ENCODE results near the gene SIL1. TPM values are rescaled to one million over a fixed set of nuclear protein-coding genes. Genes with fewer than 3 reads are reported as not detected.

Gene SIL1
- polyA plus RNA-seq, 1 donor (not counting 4 experiments of a cell fraction or from before 2014, with no cell fraction given) = 45.4 TPM

GRCh38 chr5:138980441-138980840 is 217.7 kb downstream of the SIL1 start:
- DNase-seq (ENCODE audit: low read depth, low spot score) = no peak
- Histone ChIP-seq H3K9me3 (ENCODE audit: control insufficient read depth, low read depth, low read length) (no peaks in the 10 kb centered on the region), H3K79me2 (ENCODE audit: control insufficient read depth, insufficient read depth, low read length) (no peaks in the 10 kb centered on the region), H3K4me3 (ENCODE audit: control insufficient read depth in 2 of 3, extremely low read depth in 1 of 3, insufficient read depth in 2 of 3, low read depth in 1 of 3, low read length in 3 of 3) (no peak overlapping the region), H3K36me3 (ENCODE audit: control insufficient read depth in 2 of 2, extremely low read depth in 1 of 2, insufficient read depth in 2 of 2, low read length in 2 of 2) (peaks cover 0 to 1% of the 10 kb centered on the region in 2 experiments), H3K4me1 (ENCODE audit: control insufficient read depth, extremely low read depth, insufficient read depth, low read length) (peaks cover 13% of the 10 kb centered on the region), H3K27me3 (ENCODE audit: control insufficient read depth, extremely low read depth, insufficient read depth, low read length) (no peaks in the 10 kb centered on the region), H2AFZ (ENCODE audit: control insufficient read depth, low read length) (no peak overlapping the region), H3K4me2 (ENCODE audit: control insufficient read depth, extremely low read depth, insufficient read depth, low read depth, low read length) (no peak overlapping the region), H3K27ac (ENCODE audit: control insufficient read depth, insufficient read depth, low read length) (no peak overlapping the region), H4K20me1 (ENCODE audit: control insufficient read depth, extremely low read depth, insufficient read depth, low read length) (no peaks in the 10 kb centered on the region), H3K9ac (ENCODE audit: control insufficient read depth, extremely low read depth, insufficient read depth, low read length) (no peak overlapping the region), H3K9me1 (ENCODE audit: control insufficient read depth, extremely low read depth, insufficient read depth, low read length) (no peaks in the 10 kb centered on the region)
- no peak for TF ChIP-seq EZH2 (IDR thresholded peaks at IDR 0.05; ENCODE audit: low read length)
- no peak for FAIRE-seq
- dilution Hi-C loops (cut with MboI; ENCODE audit: extremely low pct_ligation_motif_present, low sequenced_read_pairs) = no loop called here

- Histone ChIP-seq H4K20me1 (ENCODE audit: control insufficient read depth, extremely low read depth, insufficient read depth, low read length) (no peaks in the 10 kb centered on the region), H3K4me3 (ENCODE audit: control insufficient read depth in 2 of 3, extremely low read depth in 1 of 3, insufficient read depth in 2 of 3, low read depth in 1 of 3, low read length in 3 of 3) (no peak overlapping the region), H3K79me2 (ENCODE audit: control insufficient read depth, insufficient read depth, low read length) (no peaks in the 10 kb centered on the region), H3K9ac (ENCODE audit: control insufficient read depth, extremely low read depth, insufficient read depth, low read length) (no peak overlapping the region), H3K27me3 (ENCODE audit: control insufficient read depth, extremely low read depth, insufficient read depth, low read length) (no peaks in the 10 kb centered on the region), H3K4me1 (ENCODE audit: control insufficient read depth, extremely low read depth, insufficient read depth, low read length) (peaks cover 6% of the 10 kb centered on the region), H3K4me2 (ENCODE audit: control insufficient read depth, extremely low read depth, insufficient read depth, low read depth, low read length) (no peak overlapping the region), H2AFZ (ENCODE audit: control insufficient read depth, low read length) (no peak overlapping the region), H3K27ac (ENCODE audit: control insufficient read depth, insufficient read depth, low read length) (no peak overlapping the region), H3K9me3 (ENCODE audit: control insufficient read depth, low read depth, low read length) (no peaks in the 10 kb centered on the region), H3K9me1 (ENCODE audit: control insufficient read depth, extremely low read depth, insufficient read depth, low read length) (no peaks in the 10 kb centered on the region), H3K36me3 (ENCODE audit: control insufficient read depth in 2 of 2, extremely low read depth in 1 of 2, insufficient read depth in 2 of 2, low read length in 2 of 2) (peaks cover 0 to 1% of the 10 kb centered on the region in 2 experiments)
- dilution Hi-C loops (cut with MboI; ENCODE audit: extremely low pct_ligation_motif_present, low sequenced_read_pairs) = no loop called here
- no peak for DNase-seq (ENCODE audit: low read depth, low spot score)
- no peak for TF ChIP-seq EZH2 (IDR thresholded peaks at IDR 0.05; ENCODE audit: low read length)
- TF ChIP-seq, protein P1, sequence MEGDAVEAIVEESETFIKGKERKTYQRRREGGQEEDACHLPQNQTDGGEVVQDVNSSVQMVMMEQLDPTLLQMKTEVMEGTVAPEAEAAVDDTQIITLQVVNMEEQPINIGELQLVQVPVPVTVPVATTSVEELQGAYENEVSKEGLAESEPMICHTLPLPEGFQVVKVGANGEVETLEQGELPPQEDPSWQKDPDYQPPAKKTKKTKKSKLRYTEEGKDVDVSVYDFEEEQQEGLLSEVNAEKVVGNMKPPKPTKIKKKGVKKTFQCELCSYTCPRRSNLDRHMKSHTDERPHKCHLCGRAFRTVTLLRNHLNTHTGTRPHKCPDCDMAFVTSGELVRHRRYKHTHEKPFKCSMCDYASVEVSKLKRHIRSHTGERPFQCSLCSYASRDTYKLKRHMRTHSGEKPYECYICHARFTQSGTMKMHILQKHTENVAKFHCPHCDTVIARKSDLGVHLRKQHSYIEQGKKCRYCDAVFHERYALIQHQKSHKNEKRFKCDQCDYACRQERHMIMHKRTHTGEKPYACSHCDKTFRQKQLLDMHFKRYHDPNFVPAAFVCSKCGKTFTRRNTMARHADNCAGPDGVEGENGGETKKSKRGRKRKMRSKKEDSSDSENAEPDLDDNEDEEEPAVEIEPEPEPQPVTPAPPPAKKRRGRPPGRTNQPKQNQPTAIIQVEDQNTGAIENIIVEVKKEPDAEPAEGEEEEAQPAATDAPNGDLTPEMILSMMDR (optimal IDR thresholded peaks at IDR 0.05 in 1 of 3, IDR thresholded peaks at IDR 0.05 in 1 of 3, conservative IDR thresholded peaks at IDR 0.05 in 1 of 3; ENCODE audit: extremely low read depth in 1 of 3, insufficient read depth in 2 of 3, low read length in 3 of 3) = no peak
- FAIRE-seq = no peak
These were observed 218.4 kb downstream of the SIL1 start for GRCh38 chr5:138979684-138980280.

GRCh38 chr5:138978581-138978980 is 219.6 kb downstream of the SIL1 start:
- no peaks in the 10 kb centered on the region for H3K9me1 ChIP-seq (ENCODE audit: control insufficient read depth, extremely low read depth, insufficient read depth, low read length)
- dilution Hi-C loops (cut with MboI; ENCODE audit: extremely low pct_ligation_motif_present, low sequenced_read_pairs) = no loop called here
- no peak overlapping the region for H3K4me3 ChIP-seq (ENCODE audit: control insufficient read depth in 2 of 3, extremely low read depth in 1 of 3, insufficient read depth in 2 of 3, low read depth in 1 of 3, low read length in 3 of 3)
- no peak for FAIRE-seq
- no peaks in the 10 kb centered on the region for H3K27me3 ChIP-seq (ENCODE audit: control insufficient read depth, extremely low read depth, insufficient read depth, low read length)
- H3K79me2 ChIP-seq (ENCODE audit: control insufficient read depth, insufficient read depth, low read length) = no peaks in the 10 kb centered on the region
- no peak overlapping the region for H3K27ac ChIP-seq (ENCODE audit: control insufficient read depth, insufficient read depth, low read length)
- no peaks in the 10 kb centered on the region for H4K20me1 ChIP-seq (ENCODE audit: control insufficient read depth, extremely low read depth, insufficient read depth, low read length)
- no peak for TF ChIP-seq EZH2 (IDR thresholded peaks at IDR 0.05; ENCODE audit: low read length)
- TF ChIP-seq, protein P1 (optimal IDR thresholded peaks at IDR 0.05 in 1 of 3, IDR thresholded peaks at IDR 0.05 in 1 of 3, conservative IDR thresholded peaks at IDR 0.05 in 1 of 3; ENCODE audit: extremely low read depth in 1 of 3, insufficient read depth in 2 of 3, low read length in 3 of 3) = no peak
- H3K9ac ChIP-seq (ENCODE audit: control insufficient read depth, extremely low read depth, insufficient read depth, low read length) = no peak overlapping the region
- H3K36me3 ChIP-seq (ENCODE audit: control insufficient read depth in 2 of 2, extremely low read depth in 1 of 2, insufficient read depth in 2 of 2, low read length in 2 of 2) = peaks cover 0 to under 1% of the 10 kb centered on the region in 2 experiments
- H2AFZ ChIP-seq (ENCODE audit: control insufficient read depth, low read length) = no peak overlapping the region
- no peaks in the 10 kb centered on the region for H3K9me3 ChIP-seq (ENCODE audit: control insufficient read depth, low read depth, low read length)
- H3K4me2 ChIP-seq (ENCODE audit: control insufficient read depth, extremely low read depth, insufficient read depth, low read depth, low read length) = no peak overlapping the region
- H3K4me1 ChIP-seq (ENCODE audit: control insufficient read depth, extremely low read depth, insufficient read depth, low read length) = peaks cover 6% of the 10 kb centered on the region
- no peak for DNase-seq (ENCODE audit: low read depth, low spot score)
